ENCODE results near the gene CBLB. TPM values are rescaled to one million over a fixed set of nuclear protein-coding genes. Genes with fewer than 3 reads are reported as not detected.

Gene CBLB
- total RNA-seq, 1 experiment from 2014 or later, result 8.6 TPM

- DNase-seq (ENCODE audit: low read depth, low spot score), result no peak
- Histone ChIP-seq H3K4me3 (ENCODE audit: low read depth in 2 of 2, low read length in 2 of 2) (no peak overlapping the region), H3K36me3 (ENCODE audit: control insufficient read depth, insufficient read depth, low read length) (no peaks in the 10 kb centered on the region), H3K27me3 (ENCODE audit: control insufficient read depth, insufficient read depth, low read length) (peaks cover 2% of the 10 kb centered on the region; the same call in 1 of the 2 replicates), H3K4me1 (ENCODE audit: control insufficient read depth, insufficient read depth, low read length) (no peaks in the 10 kb centered on the region), H3K9me3 (ENCODE audit: control insufficient read depth, insufficient read depth, low read depth, low read length) (no peaks in the 10 kb centered on the region), H3K27ac (ENCODE audit: low read length) (no peak overlapping the region)
- BruUV-seq (replicated peaks), result no TSS peak
- no peak for ATAC-seq
- ChIA-PET POLR2A (no interaction called here), CTCF (no interaction called here)
- no peak for TF ChIP-seq CTCF (IDR thresholded peaks at IDR 0.05)
- TF ChIP-seq SIN3A (IDR thresholded peaks at IDR 0.05; ENCODE audit: borderline replicate concordance, insufficient read depth, low read depth, low read length), result no peak
- TF ChIP-seq POLR2AphosphoS5 (IDR thresholded peaks at IDR 0.05; ENCODE audit: low read depth, low read length), result no peak
- TF ChIP-seq, protein P1, sequence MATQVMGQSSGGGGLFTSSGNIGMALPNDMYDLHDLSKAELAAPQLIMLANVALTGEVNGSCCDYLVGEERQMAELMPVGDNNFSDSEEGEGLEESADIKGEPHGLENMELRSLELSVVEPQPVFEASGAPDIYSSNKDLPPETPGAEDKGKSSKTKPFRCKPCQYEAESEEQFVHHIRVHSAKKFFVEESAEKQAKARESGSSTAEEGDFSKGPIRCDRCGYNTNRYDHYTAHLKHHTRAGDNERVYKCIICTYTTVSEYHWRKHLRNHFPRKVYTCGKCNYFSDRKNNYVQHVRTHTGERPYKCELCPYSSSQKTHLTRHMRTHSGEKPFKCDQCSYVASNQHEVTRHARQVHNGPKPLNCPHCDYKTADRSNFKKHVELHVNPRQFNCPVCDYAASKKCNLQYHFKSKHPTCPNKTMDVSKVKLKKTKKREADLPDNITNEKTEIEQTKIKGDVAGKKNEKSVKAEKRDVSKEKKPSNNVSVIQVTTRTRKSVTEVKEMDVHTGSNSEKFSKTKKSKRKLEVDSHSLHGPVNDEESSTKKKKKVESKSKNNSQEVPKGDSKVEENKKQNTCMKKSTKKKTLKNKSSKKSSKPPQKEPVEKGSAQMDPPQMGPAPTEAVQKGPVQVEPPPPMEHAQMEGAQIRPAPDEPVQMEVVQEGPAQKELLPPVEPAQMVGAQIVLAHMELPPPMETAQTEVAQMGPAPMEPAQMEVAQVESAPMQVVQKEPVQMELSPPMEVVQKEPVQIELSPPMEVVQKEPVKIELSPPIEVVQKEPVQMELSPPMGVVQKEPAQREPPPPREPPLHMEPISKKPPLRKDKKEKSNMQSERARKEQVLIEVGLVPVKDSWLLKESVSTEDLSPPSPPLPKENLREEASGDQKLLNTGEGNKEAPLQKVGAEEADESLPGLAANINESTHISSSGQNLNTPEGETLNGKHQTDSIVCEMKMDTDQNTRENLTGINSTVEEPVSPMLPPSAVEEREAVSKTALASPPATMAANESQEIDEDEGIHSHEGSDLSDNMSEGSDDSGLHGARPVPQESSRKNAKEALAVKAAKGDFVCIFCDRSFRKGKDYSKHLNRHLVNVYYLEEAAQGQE (IDR thresholded peaks at IDR 0.05; ENCODE audit: insufficient read depth in 1 of 2, low read depth in 2 of 2, low read length in 1 of 2), result no peak
- no peak for TF ChIP-seq TCF7L2 (IDR thresholded peaks at IDR 0.05; ENCODE audit: low read depth, low read length)
- in situ Hi-C loops (cut with HindIII; ENCODE audit: low pct_unique_long_range_greater_than_20kb, low sequenced_read_pairs) (no loop called here), intact Hi-C loops (cut with micrococcal nuclease; ENCODE audit: unreplicated experiment) (no loop called here)
Measured at GRCh38 chr3:105891101-105891500, 22.3 kb upstream of the CBLB start.

DNA sequence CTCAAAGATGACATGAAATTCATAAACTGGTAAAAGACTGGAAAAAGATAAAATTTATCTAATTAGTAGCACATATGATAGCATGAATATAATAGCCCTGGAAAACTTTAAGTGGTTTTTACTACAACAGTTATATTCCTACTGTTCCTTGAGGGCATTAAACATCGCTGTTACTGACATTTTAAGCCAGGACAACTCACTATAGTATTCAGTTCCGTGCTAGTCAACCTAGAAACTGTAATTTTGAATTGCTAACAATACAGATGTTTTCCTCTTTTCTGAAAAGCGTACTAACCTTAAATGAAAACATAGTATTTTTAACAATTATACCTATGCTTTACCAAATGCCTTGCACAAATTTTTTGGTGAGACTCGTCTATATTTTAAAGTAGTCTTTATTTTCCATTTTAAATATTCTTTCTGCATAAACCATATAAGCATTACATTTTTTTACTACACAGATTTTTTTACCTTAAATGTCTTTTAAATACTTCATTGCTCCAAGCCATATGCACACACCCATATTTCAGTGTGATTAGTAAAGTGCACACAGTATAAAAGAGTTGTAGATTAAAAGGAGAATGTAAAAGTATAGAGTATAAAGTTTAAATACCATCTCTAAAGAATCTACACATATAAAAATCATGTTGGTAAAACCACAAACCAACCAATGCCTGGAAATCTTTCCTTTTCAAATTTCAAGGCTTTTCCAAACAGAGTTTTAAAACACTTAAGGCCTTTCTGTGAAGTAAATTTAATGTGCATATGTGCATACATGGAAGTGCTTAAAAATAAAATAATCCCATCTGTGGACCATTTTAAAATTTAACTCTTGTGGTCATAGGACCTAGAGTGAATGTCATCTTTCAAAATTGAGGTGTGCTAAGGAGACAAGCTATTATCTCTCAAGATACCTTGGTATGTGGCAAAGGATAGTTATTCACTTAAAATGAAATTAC is 20.1 kb upstream of the CBLB start:
- POLR2A ChIA-PET, result no interaction called here
- DNase-seq (ENCODE audit: low read depth, low spot score) (no peak), ATAC-seq (no peak)
- H3K27me3 ChIP-seq (ENCODE audit: control insufficient read depth, insufficient read depth, low read length), result peaks cover 2% of the 10 kb centered on the region; the same call in 1 of the 2 replicates
- no peaks in the 10 kb centered on the region for H3K9me3 ChIP-seq (ENCODE audit: control insufficient read depth, insufficient read depth, low read depth, low read length)
- H3K4me1 ChIP-seq (ENCODE audit: control insufficient read depth, insufficient read depth, low read length), result no peaks in the 10 kb centered on the region
- H3K27ac ChIP-seq (ENCODE audit: low read length), result no peak overlapping the region
- TF ChIP-seq, protein P1 (IDR thresholded peaks at IDR 0.05; ENCODE audit: insufficient read depth in 1 of 2, low read depth in 2 of 2, low read length in 1 of 2), result no peak
- TF ChIP-seq SIN3A (IDR thresholded peaks at IDR 0.05; ENCODE audit: borderline replicate concordance, insufficient read depth, low read depth, low read length) (no peak), POLR2AphosphoS5 (IDR thresholded peaks at IDR 0.05; ENCODE audit: low read depth, low read length) (no peak), CTCF (IDR thresholded peaks at IDR 0.05) (no peak), TCF7L2 (IDR thresholded peaks at IDR 0.05; ENCODE audit: low read depth, low read length) (no peak)
- no peak overlapping the region for H3K4me3 ChIP-seq (ENCODE audit: low read depth in 2 of 2, low read length in 2 of 2)
- no TSS peak for BruUV-seq (replicated peaks)
- in situ Hi-C loops (cut with HindIII; ENCODE audit: low pct_unique_long_range_greater_than_20kb, low sequenced_read_pairs) (no loop called here), intact Hi-C loops (cut with micrococcal nuclease; ENCODE audit: unreplicated experiment) (no loop called here)
- CTCF ChIA-PET, result no interaction called here
- no peaks in the 10 kb centered on the region for H3K36me3 ChIP-seq (ENCODE audit: control insufficient read depth, insufficient read depth, low read length)
